KMS-11 (cell line): Measurements from ENCODE around the gene UNC79.

Experiments used
- H2AFZ ChIP-seq: fragments of 200-600 bp; sonication (generic); 2 replicates; pipeline ENCODE4 v1.6.1; 2016; ENCODE audit warnings: antibody characterized with exemption, mixed run types, low read depth
- H3K27ac ChIP-seq: fragments of 200-600 bp; sonication (generic); 2 replicates; pipeline ENCODE4 v1.6.1; 2016; ENCODE audit warnings: mild to moderate bottlenecking, mixed run types
- H3K27me3 ChIP-seq: fragments of 200-600 bp; sonication (generic); 2 replicates; pipeline ENCODE4 v1.6.1; 2017; ENCODE audit warnings: mild to moderate bottlenecking, low read depth, mixed run types, moderate library complexity; ENCODE audit not compliant: insufficient read depth
- H3K36me3 ChIP-seq: fragments of 200-600 bp; sonication (generic); 2 replicates; pipeline ENCODE4 v1.6.1; 2017; ENCODE audit warnings: mild to moderate bottlenecking, mixed run types; ENCODE audit not compliant: insufficient read depth
- H3K4me1 ChIP-seq: fragments of 200-600 bp; sonication (generic); 2 replicates; pipeline ENCODE4 v1.6.1; 2016; ENCODE audit warnings: mild to moderate bottlenecking, low read depth, mixed run types; ENCODE audit not compliant: poor library complexity, severe bottlenecking
- H3K4me2 ChIP-seq: fragments of 200-600 bp; sonication (generic); 2 replicates; pipeline ENCODE4 v1.7.0; 2016; ENCODE audit warnings: mild to moderate bottlenecking, mixed run types
- H3K4me3 ChIP-seq: fragments of 200-600 bp; sonication (generic); IDR thresholded peaks from 2 replicates; pipeline ENCODE4 v1.6.1; 2017; ENCODE audit warnings: low read depth, low read length, mixed read lengths; ENCODE audit not compliant: insufficient read depth
- H3K79me2 ChIP-seq: fragments of 200-600 bp; sonication (generic); 2 replicates; pipeline ENCODE4 v1.6.1; 2016; ENCODE audit warnings: low read depth, mixed run types; ENCODE audit not compliant: insufficient read depth
- H3K9ac ChIP-seq: fragments of 200-600 bp; sonication (generic); 2 replicates; pipeline ENCODE4 v1.6.1; 2016; ENCODE audit warnings: mild to moderate bottlenecking, mixed run types
- H4K20me1 ChIP-seq: fragments of 200-600 bp; sonication (generic); 2 replicates; pipeline ENCODE4 v1.6.1; 2016; ENCODE audit warnings: mild to moderate bottlenecking, mixed run types; ENCODE audit not compliant: insufficient read depth
- CTCF ChIP-seq: fragments of 200-600 bp; sonication (generic); conservative IDR thresholded peaks from 2 replicates; pipeline ENCODE4 v1.6.1; 2017; ENCODE audit warnings: low read depth, mild to moderate bottlenecking, antibody characterized with exemption, low read length, moderate library complexity, mixed read lengths

The UNC79 gene

GRCh38 chr14:93725002-93725582 lies 294.4 kb downstream of the UNC79 start:
- no peak overlapping the region for H3K4me2 ChIP-seq
- no peaks in the 10 kb centered on the region for H3K27me3 ChIP-seq
- no peaks in the 10 kb centered on the region for H3K4me1 ChIP-seq
- no peak for TF ChIP-seq CTCF
- no peaks in the 10 kb centered on the region for H3K36me3 ChIP-seq
- H3K27ac ChIP-seq: no peak overlapping the region
- no peaks in the 10 kb centered on the region for H4K20me1 ChIP-seq
- no peak overlapping the region for H3K9ac ChIP-seq
- H3K79me2 ChIP-seq: no peaks in the 10 kb centered on the region
- H2AFZ ChIP-seq: no peak overlapping the region
- no peak overlapping the region for H3K4me3 ChIP-seq

- Histone ChIP-seq H3K4me1 (no peaks in the 10 kb centered on the region), H3K27me3 (no peaks in the 10 kb centered on the region), H4K20me1 (no peaks in the 10 kb centered on the region), H3K4me2 (no peak overlapping the region), H2AFZ (no peak overlapping the region), H3K4me3 (no peak overlapping the region), H3K79me2 (no peaks in the 10 kb centered on the region), H3K27ac (no peak overlapping the region), H3K9ac (no peak overlapping the region), H3K36me3 (no peaks in the 10 kb centered on the region)
- TF ChIP-seq CTCF: no peak
These were observed 295.3 kb downstream of the UNC79 start for GRCh38 chr14:93725993-93726392.

GRCh38 chr14:93727039-93727740 lies 296.5 kb downstream of the UNC79 start:
- no peak for TF ChIP-seq CTCF
- H3K27ac ChIP-seq: no peak overlapping the region
- H2AFZ ChIP-seq: no peak overlapping the region
- H4K20me1 ChIP-seq: no peaks in the 10 kb centered on the region
- no peaks in the 10 kb centered on the region for H3K79me2 ChIP-seq
- no peaks in the 10 kb centered on the region for H3K36me3 ChIP-seq
- no peaks in the 10 kb centered on the region for H3K4me1 ChIP-seq
- H3K4me3 ChIP-seq: no peak overlapping the region
- no peak overlapping the region for H3K4me2 ChIP-seq
- no peak overlapping the region for H3K9ac ChIP-seq
- no peaks in the 10 kb centered on the region for H3K27me3 ChIP-seq

GRCh38 chr14:93727917-93728650 lies 297.3 kb downstream of the UNC79 start:
- H3K4me3 ChIP-seq: no peak overlapping the region
- no peaks in the 10 kb centered on the region for H4K20me1 ChIP-seq
- no peak overlapping the region for H3K27ac ChIP-seq
- H3K9ac ChIP-seq: no peak overlapping the region
- no peaks in the 10 kb centered on the region for H3K36me3 ChIP-seq
- H2AFZ ChIP-seq: no peak overlapping the region
- no peaks in the 10 kb centered on the region for H3K79me2 ChIP-seq
- no peaks in the 10 kb centered on the region for H3K4me1 ChIP-seq
- no peak overlapping the region for H3K4me2 ChIP-seq
- no peaks in the 10 kb centered on the region for H3K27me3 ChIP-seq
- no peak for TF ChIP-seq CTCF
